HEK293 (cell line): Measurements from ENCODE around the gene ATP8A2.

Experiments
- BCL11A ChIP-seq: fragments of 450-650 bp; formaldehyde crosslinking; IDR thresholded peaks from 2 replicates; pipeline ENCODE4 v1.5.1; 2016; ENCODE audit warnings: low read depth, missing biosample characterization, missing genetic modification characterization
- CTCF ChIP-seq: fragments of 450-650 bp; formaldehyde crosslinking; IDR thresholded peaks from 2 replicates; pipeline ENCODE4 v1.5.1; 2016; ENCODE audit warnings: missing biosample characterization, missing genetic modification characterization
- GLI2 ChIP-seq: fragments of 450-650 bp; formaldehyde crosslinking; IDR thresholded peaks from 2 replicates; pipeline ENCODE4; 2017; ENCODE audit warnings: missing biosample characterization, missing genetic modification characterization, low read depth, borderline replicate concordance
- GLI4 ChIP-seq: fragments of 450-650 bp; formaldehyde crosslinking; IDR thresholded peaks from 2 replicates; pipeline ENCODE4 v1.5.1; 2016; ENCODE audit warnings: missing biosample characterization, missing genetic modification characterization
- KLF1 ChIP-seq: fragments of 450-650 bp; formaldehyde crosslinking; IDR thresholded peaks from 2 replicates; pipeline ENCODE4 v1.5.1; 2016; ENCODE audit warnings: missing biosample characterization, missing genetic modification characterization
- RBAK ChIP-seq: fragments of 450-650 bp; formaldehyde crosslinking; IDR thresholded peaks from 2 replicates; pipeline ENCODE4 v1.5.1; 2016; ENCODE audit warnings: missing biosample characterization, missing genetic modification characterization
- ZBTB17 ChIP-seq: fragments of 450-650 bp; formaldehyde crosslinking; IDR thresholded peaks from 2 replicates; pipeline ENCODE4 v1.5.1; 2016; ENCODE audit warnings: missing biosample characterization, missing genetic modification characterization
- ZFP3 ChIP-seq: fragments of 450-650 bp; formaldehyde crosslinking; IDR thresholded peaks from 2 replicates; pipeline ENCODE4 v1.5.1; 2016; ENCODE audit warnings: low read depth, missing biosample characterization, missing genetic modification characterization
- ZNF114 ChIP-seq: fragments of 450-650 bp; formaldehyde crosslinking; IDR thresholded peaks from 2 replicates; pipeline ENCODE4 v1.5.0; 2017; ENCODE audit warnings: missing biosample characterization, missing genetic modification characterization
- ZNF175 ChIP-seq: fragments of 450-650 bp; formaldehyde crosslinking; IDR thresholded peaks from 2 replicates; pipeline ENCODE4 v1.5.1; 2016; ENCODE audit warnings: missing biosample characterization, missing genetic modification characterization
- ZNF221 ChIP-seq: fragments of 450-650 bp; formaldehyde crosslinking; IDR thresholded peaks from 2 replicates; pipeline ENCODE4 v1.5.1; 2017; ENCODE audit warnings: missing biosample characterization, missing genetic modification characterization, borderline replicate concordance
- ZNF280D ChIP-seq: fragments of 450-650 bp; formaldehyde crosslinking; IDR thresholded peaks from 2 replicates; pipeline ENCODE4 v1.5.1; 2016; ENCODE audit warnings: missing biosample characterization, missing genetic modification characterization
- ZNF292 ChIP-seq: fragments of 450-650 bp; formaldehyde crosslinking; IDR thresholded peaks from 2 replicates; pipeline ENCODE4 v1.5.1; 2016; ENCODE audit warnings: low read depth, missing biosample characterization, missing genetic modification characterization, borderline replicate concordance
- ZNF416 ChIP-seq: fragments of 450-650 bp; formaldehyde crosslinking; IDR thresholded peaks from 2 replicates; pipeline ENCODE4 v1.5.1; 2016; ENCODE audit warnings: missing biosample characterization, missing genetic modification characterization
- ZNF530 ChIP-seq: fragments of 450-650 bp; formaldehyde crosslinking; IDR thresholded peaks from 2 replicates; pipeline ENCODE4 v1.5.1; 2016; ENCODE audit warnings: low read depth, missing biosample characterization, missing genetic modification characterization
- ZNF561 ChIP-seq: fragments of 450-650 bp; IDR thresholded peaks from 2 replicates; pipeline ENCODE4 v1.5.1; 2018; ENCODE audit warnings: missing biosample characterization, missing genetic modification characterization, borderline replicate concordance
- ZNF585B ChIP-seq: fragments of 450-650 bp; formaldehyde crosslinking; IDR thresholded peaks from 2 replicates; pipeline ENCODE4 v1.5.1; 2016; ENCODE audit warnings: missing biosample characterization, missing genetic modification characterization
- ZNF645 ChIP-seq: fragments of 450-650 bp; formaldehyde crosslinking; IDR thresholded peaks from 2 replicates; pipeline ENCODE4; 2016; ENCODE audit warnings: missing biosample characterization, missing genetic modification characterization
- ZNF76 ChIP-seq: fragments of 450-650 bp; formaldehyde crosslinking; IDR thresholded peaks from 2 replicates; pipeline ENCODE4; 2016; ENCODE audit warnings: low read depth, missing biosample characterization, missing genetic modification characterization, borderline replicate concordance
- ZNF768 ChIP-seq: fragments of 450-650 bp; formaldehyde crosslinking; IDR thresholded peaks from 2 replicates; pipeline ENCODE4 v1.5.1; 2018; ENCODE audit warnings: missing biosample characterization, mild to moderate bottlenecking, missing genetic modification characterization
- ZSCAN30 ChIP-seq: fragments of 450-650 bp; IDR thresholded peaks from 2 replicates; pipeline ENCODE4 v1.5.1; 2018; ENCODE audit warnings: missing biosample characterization, mild to moderate bottlenecking, missing genetic modification characterization, moderate library complexity
- TF ChIP-seq, protein P1 (sequence below): sonication (generic); formaldehyde crosslinking; IDR thresholded peaks from 2 replicates; pipeline ENCODE4 v1.8.1; 2022; ENCODE audit warnings: mild to moderate bottlenecking, moderate library complexity, missing genetic modification reagents
- TF ChIP-seq, protein P2 (sequence below): fragments of 450-650 bp; formaldehyde crosslinking; conservative IDR thresholded peaks from 2 replicates; pipeline ENCODE4 v1.5.1; 2016; ENCODE audit warnings: low read depth, missing biosample characterization, missing genetic modification characterization
- TF ChIP-seq, protein P3 (sequence below): fragments of 450-650 bp; formaldehyde crosslinking; IDR thresholded peaks from 2 replicates; pipeline ENCODE4 v1.5.1; 2016; ENCODE audit warnings: missing biosample characterization, missing genetic modification characterization

ATP8A2 gene

GRCh38 chr13:25372284-25373081 is 709 bp downstream of the ATP8A2 start (continued):
- TF ChIP-seq ZNF645 (no peak), ZNF561 (tag by site-specific recombination) (no peak), ZNF530 (tag by site-specific recombination) (no peak), ZNF221 (tag by site-specific recombination) (no peak), ZNF585B (tag by site-specific recombination) (no peak), RBAK (tag by site-specific recombination) (no peak), ZNF280D (tag by site-specific recombination) (no peak), ZBTB17 (peak; percentile 25; the same call in 1 of the 2 replicates), ZFP3 (tag by site-specific recombination) (no peak), ZNF416 (tag by site-specific recombination) (no peak), ZNF114 (no peak), BCL11A (tag by site-specific recombination) (no peak), GLI2 (tag by site-specific recombination) (no peak), ZNF768 (tag by site-specific recombination) (no peak), ZSCAN30 (tag by site-specific recombination) (no peak), KLF1 (tag by site-specific recombination) (0 out of 2 replicates have a peak, but pooled peaks have one; percentile 62), ZNF76 (tag by site-specific recombination) (no peak), ZNF292 (tag by site-specific recombination) (no peak), CTCF (tag by site-specific recombination) (0 out of 2 replicates have a peak, but pooled peaks have one; percentile 34), GLI4 (tag by site-specific recombination) (no peak), ZNF175 (no peak)
- TF ChIP-seq, protein P1, sequence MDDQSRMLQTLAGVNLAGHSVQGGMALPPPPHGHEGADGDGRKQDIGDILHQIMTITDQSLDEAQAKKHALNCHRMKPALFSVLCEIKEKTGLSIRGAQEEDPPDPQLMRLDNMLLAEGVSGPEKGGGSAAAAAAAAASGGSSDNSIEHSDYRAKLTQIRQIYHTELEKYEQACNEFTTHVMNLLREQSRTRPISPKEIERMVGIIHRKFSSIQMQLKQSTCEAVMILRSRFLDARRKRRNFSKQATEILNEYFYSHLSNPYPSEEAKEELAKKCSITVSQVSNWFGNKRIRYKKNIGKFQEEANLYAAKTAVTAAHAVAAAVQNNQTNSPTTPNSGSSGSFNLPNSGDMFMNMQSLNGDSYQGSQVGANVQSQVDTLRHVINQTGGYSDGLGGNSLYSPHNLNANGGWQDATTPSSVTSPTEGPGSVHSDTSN (CRISPR knock-in tag), result no peak
- TF ChIP-seq, protein P2, sequence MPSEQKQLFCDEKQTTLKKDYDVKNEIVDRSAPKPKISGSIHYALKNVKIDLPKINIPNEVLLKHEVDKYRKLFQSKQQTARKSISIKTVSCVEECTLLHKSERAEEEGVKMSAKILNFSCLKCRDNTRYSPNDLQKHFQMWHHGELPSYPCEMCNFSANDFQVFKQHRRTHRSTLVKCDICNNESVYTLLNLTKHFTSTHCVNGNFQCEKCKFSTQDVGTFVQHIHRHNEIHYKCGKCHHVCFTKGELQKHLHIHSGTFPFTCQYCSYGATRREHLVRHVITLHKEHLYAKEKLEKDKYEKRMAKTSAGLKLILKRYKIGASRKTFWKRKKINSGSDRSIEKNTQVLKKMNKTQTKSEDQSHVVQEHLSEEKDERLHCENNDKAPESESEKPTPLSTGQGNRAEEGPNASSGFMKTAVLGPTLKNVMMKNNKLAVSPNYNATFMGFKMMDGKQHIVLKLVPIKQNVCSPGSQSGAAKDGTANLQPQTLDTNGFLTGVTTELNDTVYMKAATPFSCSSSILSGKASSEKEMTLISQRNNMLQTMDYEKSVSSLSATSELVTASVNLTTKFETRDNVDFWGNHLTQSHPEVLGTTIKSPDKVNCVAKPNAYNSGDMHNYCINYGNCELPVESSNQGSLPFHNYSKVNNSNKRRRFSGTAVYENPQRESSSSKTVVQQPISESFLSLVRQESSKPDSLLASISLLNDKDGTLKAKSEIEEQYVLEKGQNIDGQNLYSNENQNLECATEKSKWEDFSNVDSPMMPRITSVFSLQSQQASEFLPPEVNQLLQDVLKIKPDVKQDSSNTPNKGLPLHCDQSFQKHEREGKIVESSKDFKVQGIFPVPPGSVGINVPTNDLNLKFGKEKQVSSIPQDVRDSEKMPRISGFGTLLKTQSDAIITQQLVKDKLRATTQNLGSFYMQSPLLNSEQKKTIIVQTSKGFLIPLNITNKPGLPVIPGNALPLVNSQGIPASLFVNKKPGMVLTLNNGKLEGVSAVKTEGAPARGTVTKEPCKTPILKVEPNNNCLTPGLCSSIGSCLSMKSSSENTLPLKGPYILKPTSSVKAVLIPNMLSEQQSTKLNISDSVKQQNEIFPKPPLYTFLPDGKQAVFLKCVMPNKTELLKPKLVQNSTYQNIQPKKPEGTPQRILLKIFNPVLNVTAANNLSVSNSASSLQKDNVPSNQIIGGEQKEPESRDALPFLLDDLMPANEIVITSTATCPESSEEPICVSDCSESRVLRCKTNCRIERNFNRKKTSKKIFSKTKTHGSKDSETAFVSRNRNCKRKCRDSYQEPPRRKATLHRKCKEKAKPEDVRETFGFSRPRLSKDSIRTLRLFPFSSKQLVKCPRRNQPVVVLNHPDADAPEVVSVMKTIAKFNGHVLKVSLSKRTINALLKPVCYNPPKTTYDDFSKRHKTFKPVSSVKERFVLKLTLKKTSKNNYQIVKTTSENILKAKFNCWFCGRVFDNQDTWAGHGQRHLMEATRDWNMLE (tag by site-specific recombination), result no peak
- TF ChIP-seq, protein P3, sequence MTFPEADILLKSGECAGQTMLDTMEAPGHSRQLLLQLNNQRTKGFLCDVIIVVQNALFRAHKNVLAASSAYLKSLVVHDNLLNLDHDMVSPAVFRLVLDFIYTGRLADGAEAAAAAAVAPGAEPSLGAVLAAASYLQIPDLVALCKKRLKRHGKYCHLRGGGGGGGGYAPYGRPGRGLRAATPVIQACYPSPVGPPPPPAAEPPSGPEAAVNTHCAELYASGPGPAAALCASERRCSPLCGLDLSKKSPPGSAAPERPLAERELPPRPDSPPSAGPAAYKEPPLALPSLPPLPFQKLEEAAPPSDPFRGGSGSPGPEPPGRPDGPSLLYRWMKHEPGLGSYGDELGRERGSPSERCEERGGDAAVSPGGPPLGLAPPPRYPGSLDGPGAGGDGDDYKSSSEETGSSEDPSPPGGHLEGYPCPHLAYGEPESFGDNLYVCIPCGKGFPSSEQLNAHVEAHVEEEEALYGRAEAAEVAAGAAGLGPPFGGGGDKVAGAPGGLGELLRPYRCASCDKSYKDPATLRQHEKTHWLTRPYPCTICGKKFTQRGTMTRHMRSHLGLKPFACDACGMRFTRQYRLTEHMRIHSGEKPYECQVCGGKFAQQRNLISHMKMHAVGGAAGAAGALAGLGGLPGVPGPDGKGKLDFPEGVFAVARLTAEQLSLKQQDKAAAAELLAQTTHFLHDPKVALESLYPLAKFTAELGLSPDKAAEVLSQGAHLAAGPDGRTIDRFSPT, result 0 out of 2 replicates have a peak, but pooled peaks have one; percentile 21
